Measurements from ENCODE around the gene FBXO41. TPM values are rescaled to one million over a fixed set of nuclear protein-coding genes. Genes with fewer than 3 reads are reported as not detected.

The FBXO41 gene
- total and polyA plus RNA-seq, 2 donors (not counting 3 experiments of a cell fraction or from before 2014, with no cell fraction given) = 0.88 to 1.5 TPM

GRCh38 chr2:73244580-73244979 lies 39.7 kb downstream of the FBXO41 start:
- Histone ChIP-seq H3K79me2 (ENCODE audit: control insufficient read depth, insufficient read depth, low read length) (peaks cover 51% of the 10 kb centered on the region), H3K9me1 (replicated peaks; ENCODE audit: control insufficient read depth, extremely low read depth, insufficient read depth, low read length) (no peaks in the 10 kb centered on the region), H4K20me1 (replicated peaks; ENCODE audit: control insufficient read depth, extremely low read depth, insufficient read depth, low read length) (peaks cover 6% of the 10 kb centered on the region), H2AFZ (ENCODE audit: low read depth, low read length) (no peak overlapping the region), H3K4me1 (ENCODE audit: control insufficient read depth, extremely low read depth, insufficient read depth, low read length) (peaks cover 8% of the 10 kb centered on the region), H3K36me3 (ENCODE audit: control insufficient read depth in 2 of 2, extremely low read depth in 1 of 2, insufficient read depth in 2 of 2, low read length in 2 of 2) (peaks cover 42% of the 10 kb centered on the region in 2 experiments), H3K4me2 (ENCODE audit: insufficient read depth, low read length) (no peak overlapping the region), H3K27ac (ENCODE audit: insufficient read depth, low read depth, low read length) (no peak overlapping the region), H3K4me3 (replicated peaks in 1 of 3; ENCODE audit: insufficient read depth in 1 of 3, low read depth in 1 of 3, low read length in 3 of 3) (no peak overlapping the region), H3K9me3 (replicated peaks; ENCODE audit: control insufficient read depth, insufficient read depth, low read length) (no peaks in the 10 kb centered on the region), H3K27me3 (ENCODE audit: control insufficient read depth in 2 of 2, insufficient read depth in 2 of 2, low read length in 2 of 2) (no peaks in the 10 kb centered on the region), H3K9ac (replicated peaks; ENCODE audit: extremely low read depth, insufficient read depth, low read length) (no peak overlapping the region)
- ChIA-PET POLR2A (interaction anchor here (1.0 kb wide), 1 partner anchor 9 kb away, joined by 3 read pairs; no protein-coding TSS in a partner anchor), CTCF (no interaction called here)
- TF ChIP-seq MYC (IDR thresholded peaks at IDR 0.05; ENCODE audit: low read depth, low read length) (no peak), GATA2 (IDR thresholded peaks at IDR 0.05; ENCODE audit: insufficient read depth, insufficient read length, low read depth, low read length) (no peak), FOS (IDR thresholded peaks at IDR 0.05; ENCODE audit: borderline replicate concordance, insufficient read depth, low read length) (no peak), EZH2 (IDR thresholded peaks at IDR 0.05; ENCODE audit: borderline replicate concordance, low read depth, low read length, severe bottlenecking) (no peak), MAX (IDR thresholded peaks at IDR 0.05; ENCODE audit: insufficient read depth, insufficient read length) (no peak), CTCF (IDR thresholded peaks at IDR 0.05; ENCODE audit: extremely low read depth in 1 of 2, insufficient read depth in 1 of 2, low read depth in 1 of 2, low read length in 2 of 2) (no peak)
- no peak for FAIRE-seq
- dilution Hi-C loops (cut with MboI; ENCODE audit: extremely low pct_ligation_motif_present, low sequenced_read_pairs) (no loop called here), intact Hi-C loops (cut with micrococcal nuclease) (no loop called here)
- no peak for DNase-seq (ENCODE audit: low read depth, low spot score)
- no TSS peak for BruUV-seq (replicated peaks)
